Measurements from ENCODE around the gene PALM3.

GRCh38 chr19:14015524-14016035 is 46.3 kb downstream of the PALM3 start:
- TF ChIP-seq, protein P1, sequence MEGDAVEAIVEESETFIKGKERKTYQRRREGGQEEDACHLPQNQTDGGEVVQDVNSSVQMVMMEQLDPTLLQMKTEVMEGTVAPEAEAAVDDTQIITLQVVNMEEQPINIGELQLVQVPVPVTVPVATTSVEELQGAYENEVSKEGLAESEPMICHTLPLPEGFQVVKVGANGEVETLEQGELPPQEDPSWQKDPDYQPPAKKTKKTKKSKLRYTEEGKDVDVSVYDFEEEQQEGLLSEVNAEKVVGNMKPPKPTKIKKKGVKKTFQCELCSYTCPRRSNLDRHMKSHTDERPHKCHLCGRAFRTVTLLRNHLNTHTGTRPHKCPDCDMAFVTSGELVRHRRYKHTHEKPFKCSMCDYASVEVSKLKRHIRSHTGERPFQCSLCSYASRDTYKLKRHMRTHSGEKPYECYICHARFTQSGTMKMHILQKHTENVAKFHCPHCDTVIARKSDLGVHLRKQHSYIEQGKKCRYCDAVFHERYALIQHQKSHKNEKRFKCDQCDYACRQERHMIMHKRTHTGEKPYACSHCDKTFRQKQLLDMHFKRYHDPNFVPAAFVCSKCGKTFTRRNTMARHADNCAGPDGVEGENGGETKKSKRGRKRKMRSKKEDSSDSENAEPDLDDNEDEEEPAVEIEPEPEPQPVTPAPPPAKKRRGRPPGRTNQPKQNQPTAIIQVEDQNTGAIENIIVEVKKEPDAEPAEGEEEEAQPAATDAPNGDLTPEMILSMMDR (IDR thresholded peaks at IDR 0.05), result no peak
- no peak for TF ChIP-seq ZFX (IDR thresholded peaks at IDR 0.05; ENCODE audit: borderline replicate concordance)

Data from 22Rv1 (cell line).